ENCODE results near the gene PHF23.

The PHF23 gene

GRCh38 chr17:7207120-7208001 is 31.9 kb downstream of the PHF23 start:
- H3K9me3 ChIP-seq (ENCODE audit: low read length): no peaks in the 10 kb centered on the region
- H3K36me3 ChIP-seq (ENCODE audit: insufficient read depth, low read length): peaks cover 17% of the 10 kb centered on the region
- no peak overlapping the region for H3K4me3 ChIP-seq (ENCODE audit: low read length)
- H2AFZ ChIP-seq (ENCODE audit: low read depth, low read length): no peak overlapping the region
- H3K27me3 ChIP-seq (ENCODE audit: insufficient read depth, low read length): no peaks in the 10 kb centered on the region
- H3K4me1 ChIP-seq (ENCODE audit: insufficient read depth, low read length): peaks cover 43% of the 10 kb centered on the region

GRCh38 chr17:7205561-7205960 is 33.7 kb downstream of the PHF23 start:
- no peak overlapping the region for H2AFZ ChIP-seq (ENCODE audit: low read depth, low read length)
- H3K9me3 ChIP-seq (ENCODE audit: low read length): no peaks in the 10 kb centered on the region
- peaks cover 28% of the 10 kb centered on the region for H3K36me3 ChIP-seq (ENCODE audit: insufficient read depth, low read length)
- H3K4me3 ChIP-seq (ENCODE audit: low read length): peak overlapping the region; percentile 33
- no peaks in the 10 kb centered on the region for H3K27me3 ChIP-seq (ENCODE audit: insufficient read depth, low read length)
- H3K4me1 ChIP-seq (ENCODE audit: insufficient read depth, low read length): peaks cover 38% of the 10 kb centered on the region

DNA sequence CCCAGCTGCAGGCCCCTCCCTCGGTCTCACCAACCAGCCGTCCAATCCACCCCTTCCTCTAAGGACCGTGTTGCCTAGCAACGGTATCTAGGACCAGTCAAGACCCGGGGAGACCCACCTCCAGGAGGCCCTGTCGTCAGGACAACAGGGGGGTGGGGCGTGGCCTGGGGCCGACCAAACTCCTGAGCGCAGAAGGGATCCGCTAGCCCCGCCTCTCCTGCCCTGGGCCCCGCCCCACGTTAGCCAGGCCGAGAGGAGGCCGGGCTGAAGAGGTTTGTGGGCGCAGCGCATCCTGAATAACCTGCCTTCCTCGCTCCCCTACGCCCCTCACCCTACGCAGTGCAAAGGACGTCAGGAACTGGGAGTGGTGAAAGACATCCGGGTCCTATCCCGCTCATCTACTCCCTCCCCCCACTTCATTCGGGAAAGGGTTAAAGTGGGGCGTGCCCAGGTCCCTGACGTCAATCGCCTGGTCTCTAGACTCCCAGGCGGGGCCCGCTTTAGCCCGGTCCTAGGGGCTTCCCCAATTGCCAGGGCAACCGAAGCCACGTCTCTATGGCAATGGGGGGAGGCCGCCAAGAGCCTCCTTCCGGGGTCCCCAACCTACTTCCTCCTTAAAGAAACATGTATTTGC is 34.3 kb downstream of the PHF23 start:
- Histone ChIP-seq H3K36me3 (ENCODE audit: insufficient read depth, low read length) (peaks cover 28% of the 10 kb centered on the region), H3K9me3 (ENCODE audit: low read length) (no peaks in the 10 kb centered on the region), H3K4me1 (ENCODE audit: insufficient read depth, low read length) (peaks cover 38% of the 10 kb centered on the region), H3K27me3 (ENCODE audit: insufficient read depth, low read length) (no peaks in the 10 kb centered on the region), H3K4me3 (ENCODE audit: low read length) (peak overlapping the region; percentile 33), H2AFZ (ENCODE audit: low read depth, low read length) (no peak overlapping the region)

- H3K9me3 ChIP-seq (ENCODE audit: low read length): no peaks in the 10 kb centered on the region
- H3K27me3 ChIP-seq (ENCODE audit: insufficient read depth, low read length): no peaks in the 10 kb centered on the region
- H3K4me1 ChIP-seq (ENCODE audit: insufficient read depth, low read length): peaks cover 38% of the 10 kb centered on the region
- peak overlapping the region; percentile 33 for H3K4me3 ChIP-seq (ENCODE audit: low read length)
- no peak overlapping the region for H2AFZ ChIP-seq (ENCODE audit: low read depth, low read length)
- peaks cover 28% of the 10 kb centered on the region for H3K36me3 ChIP-seq (ENCODE audit: insufficient read depth, low read length)
Observed at GRCh38 chr17:7204336-7204735, 34.9 kb downstream of the PHF23 start.

GRCh38 chr17:7203391-7203790 is 35.9 kb downstream of the PHF23 start:
- Histone ChIP-seq H3K4me3 (ENCODE audit: low read length) (no peak overlapping the region), H3K36me3 (ENCODE audit: insufficient read depth, low read length) (peaks cover 28% of the 10 kb centered on the region), H3K9me3 (ENCODE audit: low read length) (no peaks in the 10 kb centered on the region), H3K4me1 (ENCODE audit: insufficient read depth, low read length) (peaks cover 32% of the 10 kb centered on the region), H3K27me3 (ENCODE audit: insufficient read depth, low read length) (no peaks in the 10 kb centered on the region), H2AFZ (ENCODE audit: low read depth, low read length) (no peak overlapping the region)

DNA sequence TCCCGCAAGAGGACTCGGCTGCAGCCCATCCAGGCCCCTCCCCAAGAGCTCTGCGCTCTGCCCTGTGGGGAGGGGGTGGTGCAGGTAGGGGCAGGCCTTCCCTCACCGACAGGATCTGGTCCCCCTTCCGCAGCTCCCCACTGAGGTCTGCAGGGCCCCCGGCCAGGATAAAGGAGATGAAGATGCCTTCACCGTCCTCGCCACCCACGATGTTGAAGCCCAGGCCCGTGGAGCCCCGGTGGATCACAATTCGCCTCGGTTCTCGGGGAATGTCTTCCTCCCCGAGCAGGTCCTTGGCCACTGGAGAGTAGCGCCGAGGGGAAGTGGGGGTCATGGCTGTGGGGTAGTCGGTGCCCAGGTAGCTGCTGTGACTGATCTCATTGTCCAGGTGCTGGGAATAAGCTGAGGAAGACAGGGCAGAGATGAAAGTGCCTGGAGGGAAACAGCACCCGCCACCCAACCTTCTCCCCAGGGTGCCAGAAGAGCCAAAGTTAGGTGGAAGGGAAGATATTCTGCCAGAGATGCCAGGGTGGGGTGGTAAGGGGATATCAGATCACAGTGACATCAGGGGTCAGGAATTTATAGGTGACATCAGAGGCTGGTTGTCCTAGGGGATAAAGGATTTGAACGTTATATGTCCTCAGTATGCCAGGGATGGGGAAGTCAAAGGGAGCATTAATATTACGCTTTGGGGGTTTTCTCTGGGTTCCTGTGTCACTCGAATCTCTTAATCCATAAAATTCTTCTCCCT is 42.4 kb downstream of the PHF23 start:
- peaks cover 62% of the 10 kb centered on the region for H3K36me3 ChIP-seq (ENCODE audit: insufficient read depth, low read length)
- no peak overlapping the region for H2AFZ ChIP-seq (ENCODE audit: low read depth, low read length)
- H3K4me3 ChIP-seq (ENCODE audit: low read length): no peak overlapping the region
- peaks cover 2% of the 10 kb centered on the region for H3K9me3 ChIP-seq (ENCODE audit: low read length)
- no peaks in the 10 kb centered on the region for H3K27me3 ChIP-seq (ENCODE audit: insufficient read depth, low read length)
- no peaks in the 10 kb centered on the region for H3K4me1 ChIP-seq (ENCODE audit: insufficient read depth, low read length)

DNA sequence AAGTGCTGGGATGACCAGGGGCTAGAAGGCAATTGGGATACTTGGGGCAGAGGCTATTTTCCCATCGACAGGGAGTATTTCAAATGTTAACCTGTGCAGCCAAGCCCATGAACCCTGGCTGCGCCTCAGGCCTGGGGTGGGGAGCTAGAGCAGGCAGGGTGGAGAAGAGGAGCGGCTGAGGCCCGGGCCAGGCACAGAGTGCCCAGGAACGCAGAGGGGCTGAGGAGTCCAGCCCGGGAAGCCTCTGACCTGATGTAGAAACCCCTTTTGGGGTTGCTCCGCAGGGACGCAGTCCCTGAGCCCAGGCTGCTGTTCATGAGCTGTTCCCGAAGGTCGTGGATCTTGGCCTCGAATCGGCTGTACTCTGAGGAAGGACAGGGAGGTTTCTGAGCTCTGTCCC is 43.3 kb downstream of the PHF23 start:
- H2AFZ ChIP-seq (ENCODE audit: low read depth, low read length): no peak overlapping the region
- peaks cover 3% of the 10 kb centered on the region for H3K4me1 ChIP-seq (ENCODE audit: insufficient read depth, low read length)
- no peak overlapping the region for H3K4me3 ChIP-seq (ENCODE audit: low read length)
- H3K27me3 ChIP-seq (ENCODE audit: insufficient read depth, low read length): no peaks in the 10 kb centered on the region
- H3K36me3 ChIP-seq (ENCODE audit: insufficient read depth, low read length): peaks cover 62% of the 10 kb centered on the region
- H3K9me3 ChIP-seq (ENCODE audit: low read length): peaks cover 2% of the 10 kb centered on the region

DNA sequence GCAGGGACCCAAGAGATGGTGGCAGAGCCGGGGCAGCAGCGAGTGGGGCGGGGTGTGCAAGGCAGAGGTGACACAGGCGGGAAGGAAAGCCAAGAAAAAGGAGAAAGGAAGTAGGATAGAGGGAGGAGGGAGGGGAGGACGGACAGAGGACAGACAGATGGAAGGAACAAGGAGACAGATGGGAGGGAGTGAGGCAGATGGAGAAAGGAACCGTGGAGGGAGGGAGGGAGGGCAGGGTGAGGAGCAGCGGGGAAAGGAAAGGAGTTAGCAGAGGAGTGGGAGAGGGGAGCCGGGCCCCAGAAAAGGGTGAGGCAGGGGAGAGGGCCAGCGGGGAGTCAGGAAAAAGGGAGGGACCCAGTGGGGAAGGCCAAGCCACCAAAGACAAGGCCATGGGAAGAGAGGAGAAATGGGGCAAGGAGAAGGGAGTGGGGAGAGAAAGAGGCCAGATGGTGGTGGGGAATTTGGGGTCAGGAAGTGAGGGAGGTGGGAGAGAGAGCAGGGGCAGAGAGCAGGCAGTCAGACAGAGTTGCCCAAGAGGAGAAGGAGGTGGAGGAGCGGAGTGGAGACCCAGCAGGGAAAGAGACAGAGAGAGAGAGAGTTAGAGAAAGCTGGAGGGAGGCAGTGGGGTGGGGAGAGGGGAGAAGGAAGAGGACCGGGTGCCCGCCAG is 46.9 kb downstream of the PHF23 start:
- Histone ChIP-seq H2AFZ (ENCODE audit: low read depth, low read length) (no peak overlapping the region), H3K9me3 (ENCODE audit: low read length) (peaks cover 2% of the 10 kb centered on the region), H3K4me1 (ENCODE audit: insufficient read depth, low read length) (peaks cover 4% of the 10 kb centered on the region), H3K4me3 (ENCODE audit: low read length) (no peak overlapping the region), H3K27me3 (ENCODE audit: insufficient read depth, low read length) (no peaks in the 10 kb centered on the region), H3K36me3 (ENCODE audit: insufficient read depth, low read length) (peaks cover 66% of the 10 kb centered on the region)

DNA sequence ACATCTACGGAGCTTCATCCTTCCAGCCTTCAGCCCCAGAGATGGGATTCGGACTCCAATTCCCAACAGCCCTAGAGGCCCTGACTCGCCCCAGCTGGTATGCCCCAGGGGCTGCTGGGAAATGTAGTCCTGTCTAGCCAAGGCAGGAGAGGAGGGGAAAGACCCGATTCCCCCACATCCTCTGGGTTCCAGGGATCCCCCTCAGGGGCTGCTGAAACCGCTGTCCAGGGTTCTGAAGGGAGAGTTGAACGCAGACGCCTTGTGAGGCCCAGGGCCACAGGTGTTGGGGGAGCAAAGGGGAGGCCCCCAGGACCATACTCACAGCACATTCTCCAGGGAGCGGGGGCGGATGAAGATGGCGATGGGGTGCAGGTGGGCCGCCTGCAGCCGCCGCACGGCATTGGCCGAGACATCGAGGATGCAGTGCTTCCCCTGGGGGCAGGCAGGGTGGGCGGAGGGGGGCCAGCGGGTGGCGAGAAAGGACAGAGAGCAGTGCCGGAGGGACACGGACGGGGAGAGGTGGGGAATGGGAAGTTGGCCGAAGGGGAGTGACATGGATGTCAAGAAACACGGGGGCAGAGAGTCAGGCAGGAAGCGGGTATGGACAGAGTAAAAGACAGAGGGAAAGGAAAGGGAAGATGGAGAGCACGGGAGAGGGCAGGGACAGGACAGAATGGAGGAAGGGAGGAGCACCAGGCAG is 47.5 kb downstream of the PHF23 start:
- Histone ChIP-seq H3K36me3 (ENCODE audit: insufficient read depth, low read length) (peaks cover 59% of the 10 kb centered on the region), H3K9me3 (ENCODE audit: low read length) (peaks cover 2% of the 10 kb centered on the region)

DNA sequence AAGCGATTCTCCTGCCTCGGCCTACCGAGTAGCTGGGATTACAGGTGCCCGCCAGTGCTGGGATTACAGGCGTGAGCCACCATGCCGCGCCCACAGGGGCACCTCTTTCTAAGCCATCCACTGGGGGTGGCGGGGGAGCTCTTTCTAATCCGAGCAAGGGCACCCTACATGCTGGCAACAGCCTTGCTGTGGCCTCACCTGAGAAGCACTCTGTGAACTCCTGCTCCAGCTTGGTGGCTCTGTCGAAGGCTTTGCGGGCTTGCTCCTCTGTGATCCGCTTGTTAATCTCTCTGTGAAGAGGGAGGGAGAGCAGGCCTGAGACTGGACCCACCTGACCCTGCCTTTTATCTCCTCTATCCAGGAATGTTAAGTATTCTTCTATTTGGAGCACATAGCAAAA is 48.2 kb downstream of the PHF23 start:
- no peak overlapping the region for H2AFZ ChIP-seq (ENCODE audit: low read depth, low read length)
- H3K9me3 ChIP-seq (ENCODE audit: low read length): peaks cover 2% of the 10 kb centered on the region
- H3K27me3 ChIP-seq (ENCODE audit: insufficient read depth, low read length): no peaks in the 10 kb centered on the region
- H3K4me3 ChIP-seq (ENCODE audit: low read length): no peak overlapping the region
- H3K4me1 ChIP-seq (ENCODE audit: insufficient read depth, low read length): peaks cover 4% of the 10 kb centered on the region
- H3K36me3 ChIP-seq (ENCODE audit: insufficient read depth, low read length): peaks cover 53% of the 10 kb centered on the region

More for the DNA sequence above, 47.5 kb downstream of the PHF23 start:
- H3K27me3 ChIP-seq (ENCODE audit: insufficient read depth, low read length): no peaks in the 10 kb centered on the region
- H2AFZ ChIP-seq (ENCODE audit: low read depth, low read length): no peak overlapping the region
- H3K4me3 ChIP-seq (ENCODE audit: low read length): no peak overlapping the region
- peaks cover 4% of the 10 kb centered on the region for H3K4me1 ChIP-seq (ENCODE audit: insufficient read depth, low read length)

- Histone ChIP-seq H3K36me3 (ENCODE audit: insufficient read depth, low read length) (peaks cover 46% of the 10 kb centered on the region), H2AFZ (ENCODE audit: low read depth, low read length) (no peak overlapping the region), H3K4me1 (ENCODE audit: insufficient read depth, low read length) (peaks cover 4% of the 10 kb centered on the region), H3K27me3 (ENCODE audit: insufficient read depth, low read length) (no peaks in the 10 kb centered on the region), H3K4me3 (ENCODE audit: low read length) (no peak overlapping the region), H3K9me3 (ENCODE audit: low read length) (peaks cover 2% of the 10 kb centered on the region)
Observed at GRCh38 chr17:7190276-7190917, 48.9 kb downstream of the PHF23 start.

DNA sequence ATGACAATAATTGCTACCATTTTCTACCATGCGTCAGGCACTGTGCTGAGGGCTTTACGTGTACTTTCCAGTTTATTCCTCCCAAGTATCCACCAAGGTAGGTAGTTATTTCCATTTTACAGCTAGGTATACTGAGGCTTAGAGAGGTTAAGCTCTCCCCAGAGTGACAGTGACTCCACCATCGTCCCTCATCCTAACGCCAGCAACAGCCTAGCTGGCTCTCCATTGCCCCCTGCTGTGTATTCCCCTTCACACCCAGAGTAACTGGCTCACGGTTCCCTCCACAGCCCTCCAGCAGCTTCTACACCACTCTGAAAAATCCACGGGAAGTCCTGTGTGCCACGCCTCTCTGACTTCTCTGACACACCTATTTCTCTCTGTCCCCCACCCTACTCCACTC is 53.0 kb downstream of the PHF23 start:
- peaks cover 13% of the 10 kb centered on the region for H3K36me3 ChIP-seq (ENCODE audit: insufficient read depth, low read length)
- no peaks in the 10 kb centered on the region for H3K9me3 ChIP-seq (ENCODE audit: low read length)
- no peak overlapping the region for H2AFZ ChIP-seq (ENCODE audit: low read depth, low read length)
- no peaks in the 10 kb centered on the region for H3K27me3 ChIP-seq (ENCODE audit: insufficient read depth, low read length)
- peaks cover 4% of the 10 kb centered on the region for H3K4me1 ChIP-seq (ENCODE audit: insufficient read depth, low read length)
- H3K4me3 ChIP-seq (ENCODE audit: low read length): no peak overlapping the region
